Measurements from ENCODE around the gene UBE2H.
"Not testable (repeated sequence)": the region's sequence is repeated elsewhere in the genome, so short reads cannot be mapped to it uniquely, and the experiment has no call there.

Gene UBE2H

DNA sequence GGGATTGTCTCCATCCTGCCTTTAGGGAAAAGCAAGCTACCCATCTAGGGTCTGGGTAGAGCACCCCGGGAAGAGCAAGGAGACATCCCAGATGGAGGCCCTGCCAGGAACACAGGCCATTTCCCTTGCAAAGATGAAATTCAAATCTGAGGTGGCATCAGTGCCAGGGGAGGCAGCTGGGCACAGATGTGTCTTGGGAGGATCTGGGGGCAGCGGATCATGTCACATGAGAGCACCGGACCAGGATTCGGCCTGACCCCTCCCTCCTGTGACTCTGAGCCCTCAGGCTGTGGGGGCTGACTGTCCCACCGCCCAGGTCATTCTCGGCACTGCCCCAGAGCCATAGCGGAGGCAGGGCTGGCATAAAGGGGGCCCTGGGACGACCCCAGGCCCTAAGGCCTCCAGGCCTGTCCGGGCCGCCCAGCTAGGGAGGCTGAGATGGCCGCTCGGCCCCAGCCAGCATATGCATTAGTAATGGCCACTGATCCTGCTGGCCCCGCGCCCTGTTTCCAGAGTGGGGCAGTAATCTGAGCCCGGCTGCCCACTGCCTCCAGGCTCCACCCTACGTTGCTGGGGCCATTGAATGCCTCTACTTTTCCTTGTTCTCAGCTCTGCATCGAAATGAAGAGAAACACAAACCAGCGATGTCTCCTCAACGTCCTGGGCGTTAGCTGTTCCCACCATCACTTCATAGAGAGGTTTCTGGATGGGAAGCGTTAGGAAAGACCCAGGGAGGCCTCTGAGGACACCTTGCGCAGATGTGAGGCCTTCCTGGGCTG lies 148.5 kb downstream of the UBE2H start:
- DNase-seq, result no peak

DNA sequence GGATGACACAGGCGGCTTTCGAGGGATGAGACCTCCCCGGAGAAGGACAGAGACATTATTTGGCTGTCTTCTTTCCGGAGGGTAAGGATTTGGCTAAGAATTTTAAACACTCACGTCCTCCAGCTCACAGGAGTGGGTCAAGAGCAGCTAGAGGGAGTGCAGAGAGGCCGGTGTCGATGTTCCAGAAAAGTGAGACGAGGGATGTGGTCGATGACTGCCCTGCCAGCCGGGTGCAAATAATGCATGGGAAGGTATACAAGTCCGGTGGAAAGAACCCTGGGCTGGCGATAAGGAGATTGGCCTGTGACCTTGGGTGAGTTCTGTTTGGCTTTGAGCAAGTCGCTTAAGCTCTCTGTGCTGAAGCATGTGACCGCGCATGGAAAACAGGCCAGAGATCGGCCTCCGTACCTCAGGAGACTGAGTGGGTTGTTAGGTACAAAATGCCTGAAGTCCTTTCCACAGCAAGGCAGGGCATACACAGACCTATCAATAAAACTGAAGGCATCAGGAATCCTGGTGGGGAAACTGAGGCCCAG lies 149.1 kb downstream of the UBE2H start:
- DNase-seq, result no peak

DNA sequence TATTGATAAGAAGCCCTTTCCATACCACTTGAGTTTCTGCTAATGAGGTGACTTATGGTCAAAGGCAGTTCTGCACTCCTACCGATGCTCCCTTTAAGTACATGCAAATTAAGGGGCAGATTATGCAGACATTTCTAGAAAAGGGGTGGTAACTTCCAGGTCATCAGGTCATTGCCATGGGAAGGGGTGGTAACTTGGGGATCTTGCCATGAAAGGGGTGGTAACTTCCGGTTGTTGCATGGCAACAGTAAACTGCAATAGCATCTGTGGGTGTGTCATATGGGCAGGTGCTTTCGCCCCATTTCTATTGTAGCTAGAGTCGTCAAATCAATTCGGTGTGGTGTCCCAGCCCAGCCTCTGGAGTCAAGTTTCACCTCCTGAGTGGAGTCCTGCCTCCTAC lies 150.9 kb downstream of the UBE2H start:
- no peak for DNase-seq

DNA sequence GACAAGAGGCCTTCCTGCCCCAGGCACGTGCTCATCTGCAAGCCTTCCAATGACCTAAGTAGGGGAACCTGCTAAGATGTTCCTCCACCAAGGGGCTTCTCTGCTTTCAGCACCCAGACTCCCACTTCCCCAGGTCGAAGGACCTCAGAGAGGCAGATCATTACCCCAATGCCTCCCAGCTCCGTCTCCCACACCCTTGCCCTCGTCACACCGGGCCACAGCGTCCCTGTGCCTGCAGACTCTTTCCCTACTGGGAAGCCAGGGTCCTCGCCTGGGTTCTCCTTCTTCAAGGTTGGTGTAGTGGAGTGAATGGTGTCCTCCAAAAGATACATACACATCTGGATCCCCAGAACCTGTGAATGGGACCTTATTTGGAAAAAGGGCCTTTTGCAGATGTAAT lies 151.9 kb downstream of the UBE2H start:
- no peak for DNase-seq

DNA sequence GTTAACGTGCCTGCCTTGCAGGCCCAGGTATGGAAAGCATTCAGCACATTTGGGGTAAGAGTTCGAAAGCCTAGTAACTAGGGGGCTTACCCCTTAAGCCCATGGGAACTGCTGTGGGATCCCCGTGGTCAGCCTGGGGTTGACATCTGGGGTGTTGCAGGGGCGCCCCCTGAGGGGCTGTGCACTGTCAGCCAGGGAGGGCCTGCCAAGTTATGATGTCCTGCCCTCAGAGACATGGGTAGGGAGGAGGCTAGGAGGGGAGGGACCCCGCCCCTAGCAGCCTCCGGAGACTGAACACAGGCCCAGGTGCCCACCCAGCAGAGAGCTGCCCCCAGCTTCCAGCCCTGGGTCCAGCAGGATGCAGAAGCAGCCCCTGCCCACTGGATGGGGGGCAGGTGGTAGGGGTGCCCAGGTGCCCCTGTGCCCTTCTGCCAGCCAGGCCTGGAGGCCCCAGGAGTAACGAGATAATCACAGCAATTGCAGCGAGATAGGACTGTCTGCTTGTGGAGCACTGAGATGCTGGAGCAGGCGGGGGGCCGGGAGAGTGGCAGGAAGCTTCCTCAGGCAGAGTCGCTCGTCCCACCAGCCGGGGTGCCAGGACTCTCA lies 153.3 kb downstream of the UBE2H start:
- DNase-seq, result no peak

DNA sequence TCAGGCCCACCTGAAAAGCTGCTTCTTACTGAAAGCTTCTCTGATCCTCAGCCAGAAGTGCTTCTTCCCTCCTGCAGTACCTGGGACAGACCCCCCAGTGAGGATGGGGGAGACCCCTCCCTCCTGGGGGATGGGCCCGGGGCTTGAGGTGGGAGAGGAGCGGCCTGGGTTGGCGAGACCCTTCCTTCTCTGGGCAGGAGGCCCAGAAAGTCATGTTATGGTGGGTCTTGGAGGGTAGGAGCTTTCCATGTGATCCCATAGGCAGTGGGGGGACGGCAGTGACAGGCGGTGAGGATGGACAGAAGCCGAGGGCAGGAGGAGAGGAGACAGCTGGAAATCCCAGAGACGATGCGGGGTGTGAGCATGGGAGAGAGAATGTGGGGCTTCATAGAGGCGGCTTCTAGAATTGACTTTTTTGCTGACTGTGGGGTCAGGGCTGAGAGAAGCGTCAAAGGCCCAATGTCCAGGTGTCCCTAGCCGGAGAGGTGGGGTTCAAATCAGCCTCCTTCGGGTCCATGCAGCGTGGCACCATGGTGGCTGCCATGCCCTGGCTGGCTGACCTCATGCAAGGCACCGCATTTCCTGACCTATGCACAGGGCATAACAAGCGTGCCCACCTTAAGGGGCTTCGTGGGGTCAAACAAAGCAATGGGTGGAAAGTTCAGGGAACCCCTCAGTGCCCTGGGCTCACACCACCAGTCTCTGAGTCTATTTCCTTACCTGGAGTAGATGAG lies 154.0 kb downstream of the UBE2H start:
- no peak for DNase-seq

DNA sequence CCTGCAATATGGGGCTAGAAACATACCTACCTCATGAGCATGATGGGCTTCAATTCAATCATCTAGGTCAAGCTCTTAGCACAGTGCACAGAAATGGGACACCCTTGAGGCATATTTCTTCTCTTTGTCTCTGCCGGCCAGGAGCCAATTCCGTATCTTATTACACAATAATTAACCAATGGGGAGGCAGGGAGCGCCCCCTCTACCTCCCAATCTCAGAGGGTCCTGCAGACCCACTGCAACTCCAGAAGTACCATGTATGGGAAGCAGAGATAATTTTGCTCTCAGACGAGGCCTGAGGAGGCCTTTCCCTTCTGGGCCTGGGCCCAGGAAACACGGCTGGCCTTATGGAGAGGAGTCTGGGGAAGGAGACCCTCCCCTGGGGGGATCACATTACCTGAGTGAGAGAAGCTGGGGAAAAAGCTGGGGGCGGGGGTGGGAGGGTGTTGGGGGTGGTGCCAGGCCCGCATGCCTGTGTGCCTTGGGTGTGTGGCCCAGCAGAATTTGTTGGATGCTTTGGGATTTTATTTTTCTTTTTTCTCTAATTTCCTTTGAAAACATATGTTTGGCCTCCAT lies 155.5 kb downstream of the UBE2H start:
- DNase-seq, result no peak

DNA sequence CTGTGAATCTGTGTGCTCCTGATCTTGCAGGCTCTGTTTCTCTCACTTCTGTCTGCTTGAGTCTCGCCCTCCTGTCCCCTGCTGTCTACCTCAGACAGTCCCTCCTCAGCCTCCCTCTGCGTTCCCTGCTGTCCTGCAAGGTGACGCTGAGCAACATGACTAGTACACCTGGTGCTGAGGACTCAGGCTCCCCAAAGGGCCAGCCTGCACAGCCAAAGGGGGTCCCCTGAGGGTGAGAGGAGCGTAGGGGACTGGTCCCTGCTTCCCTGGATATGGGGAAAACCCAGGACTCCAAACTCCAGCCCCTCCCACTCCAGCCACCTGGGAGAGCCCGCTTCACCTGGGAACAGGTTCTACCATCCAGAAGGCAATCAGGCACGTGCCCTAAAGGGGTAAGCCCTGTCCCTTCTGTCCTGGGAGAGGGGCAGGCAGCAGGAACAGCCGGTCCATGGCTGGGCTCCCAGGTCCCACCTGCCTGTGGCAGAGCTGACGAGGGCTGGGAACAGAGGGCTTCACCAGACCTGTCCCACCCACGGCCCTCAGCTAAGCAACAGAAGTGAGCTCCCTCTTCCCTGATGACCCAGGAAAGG lies 156.5 kb downstream of the UBE2H start:
- DNase-seq, result no peak

DNA sequence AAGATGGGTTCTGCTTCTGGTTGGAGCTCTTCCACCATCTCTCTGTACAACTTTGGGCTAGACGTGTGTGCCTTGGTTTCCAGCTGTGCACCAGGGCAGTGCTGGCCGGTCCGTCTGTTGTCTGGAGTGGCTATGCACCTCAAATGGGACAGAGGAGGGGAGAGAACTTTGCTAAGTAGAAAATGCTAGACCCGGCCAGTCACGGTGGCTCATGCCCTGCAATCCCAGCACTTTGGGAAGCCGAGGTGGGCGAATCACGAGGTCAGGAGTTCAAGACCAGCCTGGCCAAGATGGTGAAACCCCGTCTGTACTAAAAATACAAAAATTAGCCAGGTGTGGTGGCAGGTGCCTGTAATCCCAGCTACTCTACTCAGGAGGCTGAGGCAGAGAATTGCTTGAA lies 158.3 kb downstream of the UBE2H start:
- not testable (repeated sequence) for DNase-seq

DNA sequence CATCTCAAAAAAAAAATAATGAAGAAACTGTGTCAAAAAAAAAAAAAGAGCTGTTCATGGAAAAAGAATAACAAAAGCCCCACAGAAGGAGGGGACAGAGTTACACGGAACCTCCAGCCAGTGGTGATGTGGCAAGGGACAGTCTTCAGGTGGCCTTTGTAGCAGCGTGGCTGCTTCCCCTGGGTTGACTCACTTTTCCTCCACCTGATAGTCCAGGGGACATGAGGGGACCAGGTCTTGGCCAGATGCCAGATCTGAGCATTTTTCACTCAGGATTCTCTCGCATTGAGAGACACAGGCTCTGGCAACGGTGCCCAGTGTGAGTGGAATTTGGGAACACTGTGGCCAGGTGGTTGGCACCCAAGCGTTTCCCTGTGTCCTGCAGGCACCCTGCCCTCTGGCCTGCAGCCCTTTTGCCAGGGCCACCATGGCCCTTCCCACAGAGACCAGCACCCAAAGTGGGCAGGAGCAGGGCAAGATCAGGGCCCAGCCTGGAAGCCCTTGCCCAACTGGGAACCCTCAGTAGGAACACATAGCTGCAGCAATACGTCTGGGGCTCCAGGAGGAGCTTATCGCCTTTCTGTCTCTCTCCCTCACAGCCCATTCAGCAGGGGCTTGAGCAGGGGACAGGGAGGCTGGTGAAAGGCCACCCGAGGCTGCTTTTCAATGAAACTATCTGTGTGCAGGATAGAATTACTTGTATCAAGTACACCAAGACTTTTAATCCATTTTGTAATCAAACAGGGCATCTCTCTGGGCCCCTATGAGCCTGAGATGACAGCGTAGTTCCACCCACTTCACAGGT lies 159.1 kb downstream of the UBE2H start:
- no peak for DNase-seq

DNA sequence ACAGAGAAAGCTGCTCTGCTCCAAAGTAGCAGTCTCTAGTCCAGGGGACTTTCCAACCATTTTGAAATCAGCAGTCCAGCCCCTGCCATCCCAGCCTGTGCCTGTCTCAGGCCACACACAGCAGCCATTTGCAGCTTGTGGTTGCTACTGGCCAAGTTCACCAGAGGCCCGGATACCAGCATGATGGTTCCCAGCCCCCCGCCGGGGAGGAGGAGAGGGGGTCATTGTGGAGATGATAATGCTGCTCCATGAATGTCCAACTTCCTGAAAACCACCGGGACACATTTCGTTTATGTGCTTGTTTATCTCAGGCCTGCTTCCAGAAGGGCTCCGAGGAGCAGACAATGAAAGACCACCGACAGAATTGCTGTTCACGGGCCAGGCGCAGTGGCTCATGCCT lies 160.0 kb downstream of the UBE2H start:
- DNase-seq, result no peak

DNA sequence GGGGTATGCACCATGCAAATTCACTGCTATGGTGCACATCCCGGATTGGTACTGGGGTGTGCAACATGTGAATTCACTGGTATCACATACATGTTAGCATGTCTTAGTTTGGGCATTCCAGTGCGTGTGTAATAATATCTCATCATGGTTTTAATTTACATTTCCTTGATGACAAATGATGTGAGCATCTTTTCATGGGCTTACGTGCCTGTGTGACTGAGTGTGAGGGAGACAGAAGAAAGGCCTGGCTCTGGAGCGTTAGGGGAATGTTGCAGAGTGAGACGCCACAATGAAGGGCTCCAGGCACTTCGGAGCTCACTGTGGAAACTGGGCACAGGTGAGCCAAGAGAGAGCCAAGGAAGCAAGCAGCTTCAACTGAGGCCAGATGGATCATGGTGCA lies 162.6 kb downstream of the UBE2H start:
- DNase-seq, result no peak

DNA sequence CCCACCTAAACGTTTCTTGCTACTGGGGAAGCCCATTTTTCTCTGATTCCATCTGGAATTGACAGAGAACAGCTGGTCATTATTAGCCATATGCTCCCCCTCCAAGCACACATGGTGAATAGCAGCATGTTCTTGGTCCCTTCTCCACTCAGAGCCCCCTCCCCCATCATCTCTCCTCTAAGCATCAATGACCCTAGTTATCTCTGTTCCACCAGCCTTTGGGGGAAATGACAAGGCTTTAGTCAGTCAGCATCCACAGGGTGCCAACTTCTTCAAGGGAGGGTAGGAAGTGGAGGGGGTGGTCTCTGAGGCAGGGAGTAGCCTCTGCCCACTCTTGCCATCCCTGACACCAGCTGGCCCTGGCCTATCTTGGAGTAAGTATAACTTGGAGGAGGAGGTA lies 163.1 kb downstream of the UBE2H start:
- no peak for DNase-seq

DNA sequence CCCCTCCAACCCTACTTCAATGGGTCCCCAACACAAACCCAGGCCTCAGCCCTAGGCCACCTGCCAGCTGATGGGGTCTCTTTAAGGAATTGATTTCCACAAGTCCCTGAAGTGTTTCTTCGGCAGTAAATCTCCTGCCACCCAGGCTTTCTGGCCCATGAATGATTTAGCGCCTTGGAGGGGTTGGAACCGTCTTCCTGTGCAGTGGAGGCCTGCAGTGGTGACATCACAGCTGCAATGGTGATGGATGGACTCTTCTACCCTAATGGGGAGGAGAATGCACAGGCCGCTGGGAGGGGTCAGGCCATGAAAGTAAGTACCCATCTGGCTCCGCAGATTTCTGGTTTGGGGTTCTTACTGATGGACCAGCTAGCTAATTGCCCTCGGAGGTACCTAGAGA lies 163.8 kb downstream of the UBE2H start:
- DNase-seq, result no peak

DNA sequence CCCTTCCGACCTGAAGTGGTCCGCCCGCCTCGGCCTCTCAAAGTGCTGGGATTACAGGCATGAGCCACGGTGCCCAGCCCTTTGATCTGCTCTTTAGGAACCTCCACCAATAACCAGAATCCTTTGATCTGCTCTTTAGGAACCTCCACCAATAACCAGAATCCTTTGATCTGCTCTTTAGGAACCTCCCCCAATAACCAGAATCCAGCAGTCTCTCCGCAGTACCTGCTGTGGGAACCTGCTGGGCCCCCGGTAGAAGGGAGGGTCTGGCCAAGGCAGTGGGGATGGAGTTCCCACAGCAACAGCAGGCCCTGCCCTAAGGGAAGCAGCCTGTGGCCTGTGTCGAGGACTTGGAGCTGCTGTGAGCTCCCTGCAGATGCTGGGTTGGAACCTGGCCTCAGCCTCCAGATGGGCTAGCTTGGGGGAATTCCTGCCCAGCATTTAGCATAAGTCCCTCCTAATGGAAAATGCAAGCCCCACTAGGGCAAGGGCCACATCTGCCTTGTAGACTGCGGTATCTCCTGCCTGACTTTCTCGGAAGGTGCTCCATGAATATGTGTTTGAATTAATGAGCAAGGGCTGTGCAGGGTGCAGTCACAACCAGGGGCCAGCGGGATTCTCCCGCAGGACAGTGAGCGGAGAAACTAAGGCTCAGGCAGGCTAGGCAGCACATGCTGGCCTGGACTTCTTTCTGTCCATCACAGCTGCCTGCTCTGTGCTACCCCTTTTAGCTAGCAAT lies 165.8 kb downstream of the UBE2H start:
- no peak for DNase-seq

DNA sequence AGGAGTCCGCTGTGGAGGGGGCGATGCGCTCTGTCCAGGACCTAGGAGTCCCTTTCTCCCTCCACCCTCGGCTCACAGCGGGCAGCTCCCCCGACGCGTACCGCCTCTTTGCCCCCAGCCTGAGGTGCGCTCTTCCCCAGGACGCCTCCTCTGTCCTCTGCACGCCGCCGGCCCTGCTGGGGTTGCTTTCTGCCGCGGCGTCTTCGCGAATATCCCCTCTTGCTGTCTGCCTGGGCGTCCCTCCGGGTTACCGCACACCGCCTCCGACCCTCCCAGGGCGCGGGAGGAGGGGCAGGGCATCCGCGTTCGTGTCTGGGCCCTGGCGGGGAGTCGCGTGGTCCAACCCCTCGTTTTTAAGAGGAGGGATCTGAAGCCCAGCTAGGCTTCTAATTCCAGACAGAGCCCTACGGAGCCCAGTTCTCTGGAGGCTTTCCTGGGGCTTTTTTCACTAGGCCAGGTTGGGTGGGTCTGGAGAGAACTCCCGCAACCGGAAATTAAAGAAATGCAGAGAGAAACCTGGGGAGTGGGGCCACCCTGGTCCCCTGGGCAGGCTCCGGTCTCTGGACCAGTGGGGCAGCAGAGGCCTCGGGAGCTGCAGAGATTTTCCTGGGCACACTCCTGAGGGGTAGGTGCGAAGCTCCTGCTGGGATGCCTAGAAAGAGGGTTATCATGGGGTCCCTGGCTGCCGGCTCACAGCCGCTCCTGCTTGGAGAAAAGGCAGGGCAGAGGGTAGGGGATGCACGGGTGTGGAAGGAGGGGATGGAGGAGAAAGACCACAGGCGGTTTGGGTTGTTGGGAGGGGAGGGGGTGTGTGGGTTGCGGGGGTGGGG lies 166.9 kb downstream of the UBE2H start:
- DNase-seq, result no peak

DNA sequence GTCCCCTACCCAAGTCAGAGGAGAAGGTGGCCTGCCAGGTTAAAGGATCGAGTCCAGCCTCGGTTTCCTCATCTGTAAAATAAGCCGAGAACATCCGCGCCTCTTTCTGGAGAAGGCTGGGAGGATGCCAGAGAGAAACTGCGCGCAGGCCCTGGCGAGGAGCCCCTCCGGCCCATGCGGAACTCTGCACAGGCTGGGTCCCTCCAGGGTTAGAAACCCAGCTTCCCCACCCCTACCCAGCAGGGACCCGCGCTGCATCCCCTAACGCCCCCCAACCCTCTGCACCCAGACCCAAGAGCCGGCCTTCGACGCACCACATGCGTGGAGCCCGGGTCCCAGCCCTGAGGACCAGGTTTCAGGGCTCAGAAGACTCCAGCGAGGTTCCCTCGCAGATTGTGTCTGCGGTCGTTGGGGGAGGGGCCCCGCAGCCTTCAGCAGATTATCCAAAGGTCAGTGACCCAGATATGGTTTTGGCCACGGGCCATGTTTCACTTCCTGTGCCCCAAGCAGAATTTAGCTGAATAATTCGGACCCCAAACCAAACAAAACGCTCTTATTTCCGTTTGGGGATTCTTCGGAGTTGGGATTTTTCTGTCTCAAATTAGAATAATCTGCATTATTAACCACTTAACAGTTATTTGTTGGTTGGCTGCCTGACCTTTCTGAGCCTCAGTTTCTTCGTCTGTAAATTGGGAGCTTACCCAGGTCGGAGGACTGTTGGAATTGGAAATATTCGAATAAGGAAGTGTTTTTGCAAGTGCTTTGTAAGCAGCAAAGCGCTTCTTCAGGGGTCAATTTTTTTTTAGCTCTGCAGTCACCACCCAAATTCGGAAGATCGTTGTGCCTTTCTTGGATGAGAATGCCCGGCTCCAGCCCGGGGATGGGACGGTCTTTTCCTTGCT lies 167.7 kb downstream of the UBE2H start:
- DNase-seq, result no peak

DNA sequence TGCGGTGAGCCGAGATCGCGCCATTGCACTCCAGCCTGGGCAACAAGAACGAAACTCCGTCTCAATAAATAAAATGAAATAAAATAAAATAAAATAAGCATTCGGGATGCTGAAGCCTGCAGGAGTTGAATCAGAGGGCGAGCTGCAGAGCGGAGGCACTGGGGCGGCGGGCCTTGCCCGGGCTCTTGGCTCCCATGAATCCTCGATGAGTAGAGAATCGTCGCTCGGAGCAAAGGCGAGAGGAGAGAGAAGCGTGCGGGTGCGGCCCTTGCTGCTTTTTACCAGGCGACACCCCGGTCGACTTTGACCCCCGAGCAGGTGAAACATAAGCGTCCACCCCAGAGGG lies 168.3 kb downstream of the UBE2H start:
- no peak for DNase-seq

DNA sequence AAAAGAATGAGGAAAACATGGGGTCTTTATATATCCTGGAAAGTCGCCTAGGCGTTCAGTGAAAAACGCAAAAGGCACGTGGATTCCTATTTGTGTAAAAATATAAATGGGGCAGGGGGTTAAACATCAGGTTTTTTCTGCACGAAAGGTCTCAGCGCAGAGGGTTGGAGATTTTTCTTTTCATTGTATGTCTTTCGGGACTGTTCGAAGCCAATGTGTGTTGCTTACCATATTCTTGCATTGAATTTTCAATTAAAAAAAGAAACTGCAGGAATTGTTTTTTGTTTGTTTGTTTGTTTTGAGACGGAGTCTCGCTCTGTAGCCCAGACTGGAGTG lies 169.2 kb downstream of the UBE2H start:
- DNase-seq, result no peak

Data from NCI-H510A (cell line).